ENCODE results near the gene PCK2. TPM values are rescaled to one million over a fixed set of nuclear protein-coding genes. Genes with fewer than 3 reads are reported as not detected.

PCK2 gene
- total and polyA plus RNA-seq, 2 of the 13 experiments (the other 11 are each of a cell fraction or from before 2014, with no cell fraction given), result 129 to 272 TPM

GRCh38 chr14:24135834-24136683, 41.9 kb downstream of the PCK2 start, which contains the start of gene PSME1 (continued):
- TF ChIP-seq, protein P1, sequence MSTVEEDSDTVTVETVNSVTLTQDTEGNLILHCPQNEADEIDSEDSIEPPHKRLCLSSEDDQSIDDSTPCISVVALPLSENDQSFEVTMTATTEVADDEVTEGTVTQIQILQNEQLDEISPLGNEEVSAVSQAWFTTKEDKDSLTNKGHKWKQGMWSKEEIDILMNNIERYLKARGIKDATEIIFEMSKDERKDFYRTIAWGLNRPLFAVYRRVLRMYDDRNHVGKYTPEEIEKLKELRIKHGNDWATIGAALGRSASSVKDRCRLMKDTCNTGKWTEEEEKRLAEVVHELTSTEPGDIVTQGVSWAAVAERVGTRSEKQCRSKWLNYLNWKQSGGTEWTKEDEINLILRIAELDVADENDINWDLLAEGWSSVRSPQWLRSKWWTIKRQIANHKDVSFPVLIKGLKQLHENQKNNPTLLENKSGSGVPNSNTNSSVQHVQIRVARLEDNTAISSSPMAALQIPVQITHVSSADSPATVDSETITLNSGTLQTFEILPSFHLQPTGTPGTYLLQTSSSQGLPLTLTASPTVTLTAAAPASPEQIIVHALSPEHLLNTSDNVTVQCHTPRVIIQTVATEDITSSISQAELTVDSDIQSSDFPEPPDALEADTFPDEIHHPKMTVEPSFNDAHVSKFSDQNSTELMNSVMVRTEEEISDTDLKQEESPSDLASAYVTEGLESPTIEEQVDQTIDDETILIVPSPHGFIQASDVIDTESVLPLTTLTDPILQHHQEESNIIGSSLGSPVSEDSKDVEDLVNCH (CRISPR knock-in tag; IDR thresholded peaks at IDR 0.05), result peak; percentile 72; the same call in 1 of the 2 replicates
- 0 out of 2 replicates have a peak, but pooled peaks have one; percentile 32 for TF ChIP-seq SOX13 (IDR thresholded peaks at IDR 0.05)
- TF ChIP-seq SOX13 (CRISPR knock-in tag; conservative IDR thresholded peaks at IDR 0.05 in 1 of 2, IDR thresholded peaks at IDR 0.05 in 1 of 2), result peak in 1 of 2 experiments; percentile 63; a peak in 1 of 4 replicates
- no peak; the same call in 1 of the 2 replicates for TF ChIP-seq ZNF660 (CRISPR knock-in tag; IDR thresholded peaks at IDR 0.05; ENCODE audit: borderline replicate concordance, low read depth)
- no peak for TF ChIP-seq EZH2 (conservative IDR thresholded peaks at IDR 0.05; ENCODE audit: low read depth, low read length)
- TF ChIP-seq ZNF501 (CRISPR knock-in tag; IDR thresholded peaks at IDR 0.05), result no peak
- TF ChIP-seq HOXD1 (CRISPR knock-in tag; IDR thresholded peaks at IDR 0.05), result peak; percentile 21; the same call in 1 of the 2 replicates
- TF ChIP-seq TAF1 (CRISPR knock-in tag; IDR thresholded peaks at IDR 0.05), result peak; percentile 86
- TF ChIP-seq, protein P2, sequence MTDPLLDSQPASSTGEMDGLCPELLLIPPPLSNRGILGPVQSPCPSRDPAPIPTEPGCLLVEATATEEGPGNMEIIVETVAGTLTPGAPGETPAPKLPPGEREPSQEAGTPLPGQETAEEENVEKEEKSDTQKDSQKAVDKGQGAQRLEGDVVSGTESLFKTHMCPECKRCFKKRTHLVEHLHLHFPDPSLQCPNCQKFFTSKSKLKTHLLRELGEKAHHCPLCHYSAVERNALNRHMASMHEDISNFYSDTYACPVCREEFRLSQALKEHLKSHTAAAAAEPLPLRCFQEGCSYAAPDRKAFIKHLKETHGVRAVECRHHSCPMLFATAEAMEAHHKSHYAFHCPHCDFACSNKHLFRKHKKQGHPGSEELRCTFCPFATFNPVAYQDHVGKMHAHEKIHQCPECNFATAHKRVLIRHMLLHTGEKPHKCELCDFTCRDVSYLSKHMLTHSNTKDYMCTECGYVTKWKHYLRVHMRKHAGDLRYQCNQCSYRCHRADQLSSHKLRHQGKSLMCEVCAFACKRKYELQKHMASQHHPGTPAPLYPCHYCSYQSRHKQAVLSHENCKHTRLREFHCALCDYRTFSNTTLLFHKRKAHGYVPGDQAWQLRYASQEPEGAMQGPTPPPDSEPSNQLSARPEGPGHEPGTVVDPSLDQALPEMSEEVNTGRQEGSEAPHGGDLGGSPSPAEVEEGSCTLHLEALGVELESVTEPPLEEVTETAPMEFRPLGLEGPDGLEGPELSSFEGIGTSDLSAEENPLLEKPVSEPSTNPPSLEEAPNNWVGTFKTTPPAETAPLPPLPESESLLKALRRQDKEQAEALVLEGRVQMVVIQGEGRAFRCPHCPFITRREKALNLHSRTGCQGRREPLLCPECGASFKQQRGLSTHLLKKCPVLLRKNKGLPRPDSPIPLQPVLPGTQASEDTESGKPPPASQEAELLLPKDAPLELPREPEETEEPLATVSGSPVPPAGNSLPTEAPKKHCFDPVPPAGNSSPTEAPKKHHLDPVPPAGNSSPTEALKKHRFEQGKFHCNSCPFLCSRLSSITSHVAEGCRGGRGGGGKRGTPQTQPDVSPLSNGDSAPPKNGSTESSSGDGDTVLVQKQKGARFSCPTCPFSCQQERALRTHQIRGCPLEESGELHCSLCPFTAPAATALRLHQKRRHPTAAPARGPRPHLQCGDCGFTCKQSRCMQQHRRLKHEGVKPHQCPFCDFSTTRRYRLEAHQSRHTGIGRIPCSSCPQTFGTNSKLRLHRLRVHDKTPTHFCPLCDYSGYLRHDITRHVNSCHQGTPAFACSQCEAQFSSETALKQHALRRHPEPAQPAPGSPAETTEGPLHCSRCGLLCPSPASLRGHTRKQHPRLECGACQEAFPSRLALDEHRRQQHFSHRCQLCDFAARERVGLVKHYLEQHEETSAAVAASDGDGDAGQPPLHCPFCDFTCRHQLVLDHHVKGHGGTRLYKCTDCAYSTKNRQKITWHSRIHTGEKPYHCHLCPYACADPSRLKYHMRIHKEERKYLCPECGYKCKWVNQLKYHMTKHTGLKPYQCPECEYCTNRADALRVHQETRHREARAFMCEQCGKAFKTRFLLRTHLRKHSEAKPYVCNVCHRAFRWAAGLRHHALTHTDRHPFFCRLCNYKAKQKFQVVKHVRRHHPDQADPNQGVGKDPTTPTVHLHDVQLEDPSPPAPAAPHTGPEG (CRISPR knock-in tag; IDR thresholded peaks at IDR 0.05), result peak; percentile 92
- no peak for TF ChIP-seq ZNF737 (CRISPR knock-in tag; IDR thresholded peaks at IDR 0.05; ENCODE audit: borderline replicate concordance)
- TF ChIP-seq NBN (conservative IDR thresholded peaks at IDR 0.05), result no peak
- TF ChIP-seq NCOA2 (CRISPR knock-in tag; IDR thresholded peaks at IDR 0.05), result peak; percentile 52
- TF ChIP-seq, protein P3, sequence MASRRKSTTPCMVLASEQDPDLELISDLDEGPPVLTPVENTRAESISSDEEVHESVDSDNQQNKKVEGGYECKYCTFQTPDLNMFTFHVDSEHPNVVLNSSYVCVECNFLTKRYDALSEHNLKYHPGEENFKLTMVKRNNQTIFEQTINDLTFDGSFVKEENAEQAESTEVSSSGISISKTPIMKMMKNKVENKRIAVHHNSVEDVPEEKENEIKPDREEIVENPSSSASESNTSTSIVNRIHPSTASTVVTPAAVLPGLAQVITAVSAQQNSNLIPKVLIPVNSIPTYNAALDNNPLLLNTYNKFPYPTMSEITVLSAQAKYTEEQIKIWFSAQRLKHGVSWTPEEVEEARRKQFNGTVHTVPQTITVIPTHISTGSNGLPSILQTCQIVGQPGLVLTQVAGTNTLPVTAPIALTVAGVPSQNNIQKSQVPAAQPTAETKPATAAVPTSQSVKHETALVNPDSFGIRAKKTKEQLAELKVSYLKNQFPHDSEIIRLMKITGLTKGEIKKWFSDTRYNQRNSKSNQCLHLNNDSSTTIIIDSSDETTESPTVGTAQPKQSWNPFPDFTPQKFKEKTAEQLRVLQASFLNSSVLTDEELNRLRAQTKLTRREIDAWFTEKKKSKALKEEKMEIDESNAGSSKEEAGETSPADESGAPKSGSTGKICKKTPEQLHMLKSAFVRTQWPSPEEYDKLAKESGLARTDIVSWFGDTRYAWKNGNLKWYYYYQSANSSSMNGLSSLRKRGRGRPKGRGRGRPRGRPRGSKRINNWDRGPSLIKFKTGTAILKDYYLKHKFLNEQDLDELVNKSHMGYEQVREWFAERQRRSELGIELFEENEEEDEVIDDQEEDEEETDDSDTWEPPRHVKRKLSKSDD (CRISPR knock-in tag; IDR thresholded peaks at IDR 0.05; ENCODE audit: low read depth), result peak; percentile 88; the same call in 1 of the 2 replicates
- TF ChIP-seq, protein P4, sequence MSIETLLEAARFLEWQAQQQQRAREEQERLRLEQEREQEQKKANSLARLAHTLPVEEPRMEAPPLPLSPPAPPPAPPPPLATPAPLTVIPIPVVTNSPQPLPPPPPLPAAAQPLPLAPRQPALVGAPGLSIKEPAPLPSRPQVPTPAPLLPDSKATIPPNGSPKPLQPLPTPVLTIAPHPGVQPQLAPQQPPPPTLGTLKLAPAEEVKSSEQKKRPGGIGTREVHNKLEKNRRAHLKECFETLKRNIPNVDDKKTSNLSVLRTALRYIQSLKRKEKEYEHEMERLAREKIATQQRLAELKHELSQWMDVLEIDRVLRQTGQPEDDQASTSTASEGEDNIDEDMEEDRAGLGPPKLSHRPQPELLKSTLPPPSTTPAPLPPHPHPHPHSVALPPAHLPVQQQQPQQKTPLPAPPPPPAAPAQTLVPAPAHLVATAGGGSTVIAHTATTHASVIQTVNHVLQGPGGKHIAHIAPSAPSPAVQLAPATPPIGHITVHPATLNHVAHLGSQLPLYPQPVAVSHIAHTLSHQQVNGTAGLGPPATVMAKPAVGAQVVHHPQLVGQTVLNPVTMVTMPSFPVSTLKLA (IDR thresholded peaks at IDR 0.05), result peak; percentile 72
- TF ChIP-seq CBFB (CRISPR knock-in tag; IDR thresholded peaks at IDR 0.05), result peak; percentile 77; the same call in 1 of the 2 replicates
- TF ChIP-seq ZNF607 (CRISPR knock-in tag; IDR thresholded peaks at IDR 0.05; ENCODE audit: borderline replicate concordance), result no peak
